CMK (cell line): ENCODE measurements around the gene SNX5.
"Not testable (repeated sequence)": the region's sequence is repeated elsewhere in the genome, so short reads cannot be mapped to it uniquely, and the experiment has no call there.

Source experiments
- DNase-seq: peaks from one replicate; pipeline ENCODE4 v3.0.0-alpha.2; 2010; ENCODE audit warnings: low read depth

Gene SNX5

GRCh38 chr20:17960400-17960885, 8.2 kb downstream of the SNX5 start:
- DNase-seq = not testable (repeated sequence)

GRCh38 chr20:17959257-17959627, 9.4 kb downstream of the SNX5 start:
- no peak for DNase-seq

- peak; percentile 66 for DNase-seq
These were observed 10.0 kb downstream of the SNX5 start for GRCh38 chr20:17958373-17959256.

GRCh38 chr20:17957505-17958363, 10.9 kb downstream of the SNX5 start:
- no peak for DNase-seq

GRCh38 chr20:17956099-17956685, 12.4 kb downstream of the SNX5 start:
- DNase-seq = no peak

GRCh38 chr20:17955302-17955701, 13.3 kb downstream of the SNX5 start:
- no peak for DNase-seq

GRCh38 chr20:17953935-17954334, 14.7 kb downstream of the SNX5 start:
- DNase-seq = no peak

GRCh38 chr20:17952692-17953684, 15.6 kb downstream of the SNX5 start:
- DNase-seq = no peak

- DNase-seq = no peak
These were observed 17.3 kb downstream of the SNX5 start for GRCh38 chr20:17951323-17951722.

GRCh38 chr20:17950670-17951069, 17.9 kb downstream of the SNX5 start:
- no peak for DNase-seq

GRCh38 chr20:17949899-17950298, 18.7 kb downstream of the SNX5 start:
- no peak for DNase-seq

GRCh38 chr20:17948442-17948841, 20.2 kb downstream of the SNX5 start:
- no peak for DNase-seq

GRCh38 chr20:17947474-17947815, 21.1 kb downstream of the SNX5 start:
- no peak for DNase-seq

- DNase-seq = no peak
These were observed 21.8 kb downstream of the SNX5 start for GRCh38 chr20:17946572-17947473.

- DNase-seq = no peak
These were observed 22.6 kb downstream of the SNX5 start for GRCh38 chr20:17946040-17946439.

GRCh38 chr20:17944854-17945474, 23.6 kb downstream of the SNX5 start:
- no peak for DNase-seq

GRCh38 chr20:17943343-17943742, 25.3 kb downstream of the SNX5 start:
- no peak for DNase-seq

- no peak for DNase-seq
These were observed 26.8 kb downstream of the SNX5 start for GRCh38 chr20:17941826-17942196.

GRCh38 chr20:17941087-17941825, 27.3 kb downstream of the SNX5 start:
- DNase-seq = no peak
